ENCODE data around the gene CELA1. TPM values are rescaled to one million over a fixed set of nuclear protein-coding genes. Genes with fewer than 3 reads are reported as not detected.
"Not testable (repeated sequence)": the region's sequence is repeated elsewhere in the genome, so short reads cannot be mapped to it uniquely, and the experiment has no call there.

CELA1 gene
- polyA plus RNA-seq, 3 donors = 0.67 to 3.0 TPM; not detected in 1

DNA sequence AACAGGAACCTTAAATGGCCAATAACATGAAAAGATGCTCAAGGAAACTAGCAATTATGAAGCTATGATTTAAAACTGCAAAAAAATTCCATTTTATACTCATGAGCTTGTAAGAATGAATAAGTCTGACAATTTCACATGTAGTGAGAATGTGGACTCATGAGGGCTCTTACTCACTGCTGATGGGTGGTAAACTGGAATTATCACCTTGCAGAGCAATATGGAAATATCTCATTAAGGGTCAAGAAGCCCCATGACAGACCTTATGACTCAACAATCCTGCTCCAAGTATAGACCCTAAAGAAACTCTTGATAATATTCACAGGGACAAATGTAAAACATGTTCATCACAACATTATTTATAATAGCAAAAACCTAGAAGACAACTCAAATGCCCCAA is 52.8 kb downstream of the CELA1 start:
- Histone ChIP-seq H4K20me1 (ENCODE audit: insufficient read depth, low read length) (peaks cover 83% of the 10 kb centered on the region), H3K27ac (ENCODE audit: low read depth in 1 of 2, low read length in 2 of 2) (peak overlapping the region in 1 of 2 donors; percentile 51), H2AFZ (ENCODE audit: insufficient read depth, low read depth, low read length, poor library complexity, severe bottlenecking) (no peak overlapping the region), H3K4me3 (replicated peaks in 1 of 3; ENCODE audit: low read depth in 2 of 3, low read length in 3 of 3) (no peak overlapping the region), H3K9me3 (replicated peaks in 1 of 2; ENCODE audit: control insufficient read depth in 1 of 2, insufficient read depth in 1 of 2, low read length in 2 of 2) (no peaks in the 10 kb centered on the region), H3K79me2 (ENCODE audit: insufficient read depth, low read length) (peaks cover 20% of the 10 kb centered on the region), H3K27me3 (ENCODE audit: control insufficient read depth in 2 of 2, insufficient read depth in 2 of 2, low read length in 2 of 2) (no peaks in the 10 kb centered on the region), H3K4me2 (replicated peaks; ENCODE audit: extremely low read depth, low read length, poor library complexity, severe bottlenecking) (no peak overlapping the region), H3K36me3 (replicated peaks in 1 of 2; ENCODE audit: control insufficient read depth in 1 of 2, insufficient read depth in 2 of 2, low read length in 2 of 2) (peaks cover 83 to 84% of the 10 kb centered on the region in 2 donors), H3K4me1 (ENCODE audit: control insufficient read depth in 1 of 2, insufficient read depth in 2 of 2, low read length in 2 of 2) (peaks cover 18 to 19% of the 10 kb centered on the region in 2 donors), H3K9ac (ENCODE audit: insufficient read depth, low read length, poor library complexity, severe bottlenecking) (no peak overlapping the region)
- Mint-ChIP-seq H3K36me3 (peaks cover 60 to 90% of the 10 kb centered on the region in 2 donors), H3K27me3 (ENCODE audit: low read depth in 3 of 3) (no peaks in the 10 kb centered on the region), H3K4me1 (peaks cover 19% of the 10 kb centered on the region), H3K27ac (peak overlapping the region in 3 of 7 donors; percentile 5 to 66 (median 59)), H3K9me3 (no peaks in the 10 kb centered on the region), H3K4me3 (no peak overlapping the region)
- intact Hi-C loops (cut with micrococcal nuclease) = no loop called here
- no peak for DNase-seq
- no peak for TF ChIP-seq CTCF (IDR thresholded peaks at IDR 0.05)

DNA sequence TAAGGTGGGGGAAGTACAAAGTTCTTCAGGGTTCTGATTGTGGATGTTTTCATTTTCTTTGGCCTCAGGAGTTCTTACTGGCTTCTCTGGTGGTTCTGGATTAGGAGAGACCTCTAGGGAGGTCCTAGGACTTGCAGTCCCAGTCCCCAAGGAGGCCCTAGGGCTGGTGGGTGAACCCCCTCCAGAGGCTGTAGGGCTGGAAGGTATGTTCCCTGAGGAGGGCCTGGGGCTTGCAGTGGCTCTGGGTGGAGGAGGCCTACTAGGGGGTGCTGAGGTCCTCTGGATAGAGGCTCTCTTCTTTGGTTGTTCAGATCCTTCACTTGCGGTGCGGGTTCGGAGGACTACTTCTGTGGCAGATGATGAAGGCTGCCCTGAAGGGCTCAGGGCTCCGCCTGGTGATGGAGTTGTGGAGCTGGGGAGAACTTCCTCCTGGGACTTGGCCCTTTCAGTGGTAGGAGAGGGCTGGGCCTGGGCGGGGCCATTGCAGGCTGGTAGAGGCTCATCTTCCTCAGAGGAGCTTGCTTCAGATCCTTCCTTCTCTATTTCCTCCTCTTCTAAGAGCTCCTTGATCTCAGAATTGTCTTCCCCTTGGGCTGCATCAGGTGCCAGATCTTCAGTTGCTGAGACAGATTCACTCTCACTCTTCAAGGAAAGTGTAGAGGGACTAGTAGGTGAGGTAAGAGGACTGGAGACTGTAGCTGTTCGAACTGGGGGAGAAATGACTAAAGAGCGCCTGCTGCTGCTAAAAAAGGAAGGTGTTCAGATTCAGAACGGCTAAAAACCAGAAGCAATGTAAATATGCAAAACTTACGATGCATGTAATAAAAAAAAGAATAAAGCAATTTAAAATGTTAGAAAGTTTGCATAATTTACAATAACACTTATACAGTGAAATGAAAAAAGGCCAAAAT is 54.6 kb downstream of the CELA1 start:
- H3K27ac ChIP-seq (ENCODE audit: low read depth in 1 of 2, low read length in 2 of 2) = peak overlapping the region; percentile 2 to 71
- peaks cover 88% of the 10 kb centered on the region for H4K20me1 ChIP-seq (ENCODE audit: insufficient read depth, low read length)
- Mint-ChIP-seq H3K36me3 (peaks cover 60 to 91% of the 10 kb centered on the region in 2 donors), H3K4me1 (peaks cover 19% of the 10 kb centered on the region), H3K4me3 (peak overlapping the region; percentile 40 to 67), H3K27ac (peak overlapping the region; percentile 78 to 89 (median 88))
- H3K9ac ChIP-seq (ENCODE audit: insufficient read depth, low read length, poor library complexity, severe bottlenecking) = peak overlapping the region; percentile 8
- TF ChIP-seq CTCF (IDR thresholded peaks at IDR 0.05) = peak; percentile 18
- peak overlapping the region; percentile 22 for H3K4me2 ChIP-seq (replicated peaks; ENCODE audit: extremely low read depth, low read length, poor library complexity, severe bottlenecking)
- H3K4me3 ChIP-seq (replicated peaks in 1 of 3; ENCODE audit: low read depth in 2 of 3, low read length in 3 of 3) = peak overlapping the region in 1 of 3 experiments; percentile 34
- H3K36me3 ChIP-seq (replicated peaks in 1 of 2; ENCODE audit: control insufficient read depth in 1 of 2, insufficient read depth in 2 of 2, low read length in 2 of 2) = peaks cover 80 to 85% of the 10 kb centered on the region in 2 donors
- H3K27me3 ChIP-seq (ENCODE audit: control insufficient read depth in 2 of 2, insufficient read depth in 2 of 2, low read length in 2 of 2); intact Hi-C loops (cut with micrococcal nuclease); H3K9me3 Mint-ChIP-seq; H3K27me3 Mint-ChIP-seq (ENCODE audit: low read depth in 3 of 3); H3K9me3 ChIP-seq (replicated peaks in 1 of 2; ENCODE audit: control insufficient read depth in 1 of 2, insufficient read depth in 1 of 2, low read length in 2 of 2): not testable (repeated sequence)
- peak overlapping the region; percentile 50 for H2AFZ ChIP-seq (ENCODE audit: insufficient read depth, low read depth, low read length, poor library complexity, severe bottlenecking)
- peaks cover 20% of the 10 kb centered on the region for H3K79me2 ChIP-seq (ENCODE audit: insufficient read depth, low read length)
- 57% methylated on average over 4 of the region's 9 CpGs for WGBS (ENCODE audit: insufficient coverage)
- peaks cover 18 to 19% of the 10 kb centered on the region in 2 donors for H3K4me1 ChIP-seq (ENCODE audit: control insufficient read depth in 1 of 2, insufficient read depth in 2 of 2, low read length in 2 of 2)
- DNase-seq = peak; percentile 66 to 76 (median 67)

Measured in CD14-positive monocyte (primary cell).